NCI-H1105 treated with DMSO at 0.1 percent for 48 hours (cell line): ENCODE measurements around the gene HASPIN.

ENCODE experiments used
- DNase-seq: peaks from one replicate; lab custom pipeline; 2025; lab: John Stamatoyannopoulos, UW

The HASPIN gene

GRCh38 chr17:3765981-3766380 is 42.3 kb downstream of the HASPIN start:
- DNase-seq, result no peak

- no peak for DNase-seq
These were observed 43.1 kb downstream of the HASPIN start for GRCh38 chr17:3766779-3767178.

DNA sequence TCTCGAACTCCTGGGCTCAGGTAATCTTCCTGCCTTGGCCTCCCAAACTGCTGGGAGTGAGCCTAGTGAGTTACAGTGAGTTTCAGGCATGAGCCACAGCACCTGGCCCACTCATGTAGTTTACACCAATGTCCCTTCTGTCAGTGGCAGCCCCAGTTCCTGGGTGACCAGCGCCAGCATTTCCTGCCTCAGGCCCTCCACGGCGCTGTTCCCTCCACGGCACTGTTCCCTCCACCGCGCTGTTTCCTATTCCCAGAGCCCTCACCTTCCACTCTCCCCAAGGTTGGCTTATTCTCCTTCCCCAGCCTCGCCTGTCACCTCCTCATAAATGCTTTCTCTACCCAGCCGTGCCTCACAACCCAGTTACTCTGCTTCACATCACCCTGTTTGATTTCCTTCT is 44.6 kb downstream of the HASPIN start:
- no peak for DNase-seq

- no peak for DNase-seq
These were observed 45.1 kb downstream of the HASPIN start for GRCh38 chr17:3768769-3769168.

- no peak for DNase-seq
These were observed 46.8 kb downstream of the HASPIN start for GRCh38 chr17:3770466-3770865.

DNA sequence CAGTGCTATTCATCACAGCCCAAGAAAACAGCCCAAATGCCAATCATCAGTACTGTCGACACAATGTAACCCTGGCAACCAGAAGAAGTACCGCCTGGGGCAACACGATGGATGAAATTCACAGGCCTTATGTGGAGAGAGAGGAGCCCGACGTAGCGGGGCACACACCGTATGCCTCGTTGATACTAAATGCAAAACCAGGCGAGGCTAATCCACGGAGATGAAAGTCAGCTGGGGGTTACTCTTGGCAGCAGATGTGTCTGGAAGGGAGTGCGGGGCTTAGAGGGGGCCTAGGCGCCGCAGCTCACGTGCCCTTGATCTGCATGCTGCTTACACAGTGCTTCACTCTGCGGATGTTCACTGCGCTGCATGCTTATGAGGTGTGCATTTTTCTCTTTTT is 47.4 kb downstream of the HASPIN start:
- no peak for DNase-seq

GRCh38 chr17:3772764-3773163 is 49.1 kb downstream of the HASPIN start:
- DNase-seq, result no peak

DNA sequence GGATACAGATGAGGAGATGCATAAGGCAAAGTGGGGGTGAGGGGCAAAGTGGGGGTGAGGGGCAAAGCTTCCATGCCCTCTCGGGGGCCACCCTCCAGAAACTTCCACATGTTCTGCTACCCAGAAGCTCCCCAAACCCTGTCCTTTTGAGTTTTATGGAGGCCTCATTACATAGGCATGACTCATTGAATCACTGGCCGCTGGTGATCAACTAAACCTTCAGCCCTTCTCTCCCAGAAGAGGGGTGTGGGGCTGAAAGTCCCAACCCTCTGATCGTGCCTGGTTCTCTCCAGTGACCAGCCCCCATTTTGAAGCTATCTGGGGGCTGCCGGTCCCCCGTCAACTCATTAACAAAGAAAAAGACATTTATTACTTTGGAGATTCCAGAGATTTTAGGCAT is 49.8 kb downstream of the HASPIN start:
- no peak for DNase-seq

DNA sequence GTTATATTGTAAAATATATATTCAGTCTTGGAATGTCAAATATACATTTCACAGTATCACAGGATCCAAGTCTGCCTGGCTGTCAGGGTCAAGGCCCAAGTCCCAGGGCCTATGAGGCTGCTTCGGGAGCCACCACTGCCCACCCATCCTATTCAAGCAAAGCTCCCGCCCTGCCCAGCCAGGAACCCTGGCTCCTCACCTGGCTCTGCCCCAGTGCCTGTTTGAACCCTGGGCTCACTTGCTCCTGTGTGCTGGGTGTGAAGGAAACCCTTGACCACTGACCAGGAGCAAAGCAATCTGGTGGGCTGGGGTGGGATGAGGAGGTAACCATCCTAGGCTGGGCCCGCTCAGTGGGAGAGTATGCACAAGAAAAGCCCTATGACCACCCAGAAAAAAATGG is 50.3 kb downstream of the HASPIN start:
- DNase-seq, result no peak
